HEK293 (cell line): ENCODE results near the gene PRF1.
A peak's percentile ranks its signal among the peaks of the same experiment; 100 is the strongest.

Source experiments
- CTCF ChIA-PET: fragments of 350-600 bp; formaldehyde crosslinking; extraction: SDS; loops from one replicate; lab custom pipeline; 2021; ENCODE audit warnings: antibody characterized with exemption; lab: Yijun Ruan, JAX
- POLR2A ChIA-PET: fragments of 300-600 bp; formaldehyde crosslinking; extraction: SDS; loops from one replicate; lab custom pipeline; 2020; ENCODE audit warnings: antibody characterized with exemption, inconsistent platforms; lab: Yijun Ruan, JAX
- H3K27ac ChIP-seq: fragments of 200-500 bp; sonication (Bioruptor generic); 2 replicates; pipeline ENCODE4 v1.5.1; 2014; ENCODE audit warnings: low read depth, low read length, control low read depth, inconsistent platforms; ENCODE audit errors: extremely low read depth
- H3K36me3 ChIP-seq, 2 experiments: fragments of 200-500 bp in 1 of 2; sonication (Bioruptor generic) in 1 of 2; 1 replicate in 1 of 2; 2 replicates in 1 of 2; pipeline ENCODE4 v1.5.1; 2014 to 2017; ENCODE audit warnings: inconsistent platforms in 2 of 2, low read length in 2 of 2; ENCODE audit not compliant: control insufficient read depth in 2 of 2, insufficient read depth in 1 of 2
- H3K4me1 ChIP-seq: fragments of 200-500 bp; sonication (Bioruptor generic); 2 replicates; pipeline ENCODE4 v1.5.1; 2014; ENCODE audit warnings: mild to moderate bottlenecking, low read length, inconsistent platforms; ENCODE audit not compliant: control insufficient read depth, insufficient read depth
- H3K4me3 ChIP-seq: 2 replicates; pipeline ENCODE4 v1.5.1; 2011; ENCODE audit warnings: low read depth, mild to moderate bottlenecking, control low read depth, low read length, moderate library complexity
- H3K9me3 ChIP-seq: fragments of 200-500 bp; sonication (Bioruptor generic); 2 replicates; pipeline ENCODE4 v1.5.1; 2014; ENCODE audit warnings: low read depth, low read length, inconsistent platforms; ENCODE audit not compliant: control insufficient read depth, insufficient read depth
- HIC1 ChIP-seq: fragments of 450-650 bp; formaldehyde crosslinking; IDR thresholded peaks from 2 replicates; pipeline ENCODE4 v1.5.1; 2016; ENCODE audit warnings: missing biosample characterization, missing genetic modification characterization
- HOXD13 ChIP-seq: sonication (generic); formaldehyde crosslinking; IDR thresholded peaks from 2 replicates; pipeline ENCODE4 v1.8.0; 2022; ENCODE audit warnings: missing genetic modification reagents, borderline replicate concordance
- IKZF3 ChIP-seq: fragments of 450-650 bp; IDR thresholded peaks from 2 replicates; pipeline ENCODE4 v1.5.0; 2018; ENCODE audit warnings: missing biosample characterization, mild to moderate bottlenecking, missing genetic modification characterization, moderate library complexity
- KLF10 ChIP-seq: fragments of 450-650 bp; IDR thresholded peaks from 2 replicates; pipeline ENCODE4 v1.5.1; 2018; ENCODE audit warnings: missing biosample characterization, mild to moderate bottlenecking, missing genetic modification characterization
- KLF9 ChIP-seq: fragments of 450-650 bp; formaldehyde crosslinking; IDR thresholded peaks from 2 replicates; pipeline ENCODE4 v1.5.1; 2016; ENCODE audit warnings: missing biosample characterization, missing genetic modification characterization, low read depth
- MEIS1 ChIP-seq: sonication (generic); formaldehyde crosslinking; IDR thresholded peaks from 2 replicates; pipeline ENCODE4 v1.8.1; 2022; ENCODE audit warnings: missing genetic modification reagents, mild to moderate bottlenecking, borderline replicate concordance
- MZF1 ChIP-seq: fragments of 450-650 bp; formaldehyde crosslinking; IDR thresholded peaks from 2 replicates; pipeline ENCODE4 v1.5.1; 2017; ENCODE audit warnings: missing biosample characterization, missing genetic modification characterization, borderline replicate concordance
- SP7 ChIP-seq: fragments of 450-650 bp; formaldehyde crosslinking; IDR thresholded peaks from 2 replicates; pipeline ENCODE4 v1.5.1; 2016; ENCODE audit warnings: missing biosample characterization, missing genetic modification characterization
- TCF7L2 ChIP-seq: IDR thresholded peaks from 2 replicates; pipeline ENCODE4 v1.6.1; 2011; ENCODE audit warnings: low read depth, mild to moderate bottlenecking, inconsistent platforms, low read length, moderate library complexity, borderline replicate concordance
- ZBTB17 ChIP-seq: fragments of 450-650 bp; formaldehyde crosslinking; IDR thresholded peaks from 2 replicates; pipeline ENCODE4 v1.5.1; 2016; ENCODE audit warnings: missing biosample characterization, missing genetic modification characterization
- ZFP37 ChIP-seq: fragments of 450-650 bp; formaldehyde crosslinking; IDR thresholded peaks from 2 replicates; pipeline ENCODE4 v1.5.1; 2016; ENCODE audit warnings: missing biosample characterization, missing genetic modification characterization
- ZNF211 ChIP-seq: fragments of 450-650 bp; formaldehyde crosslinking; IDR thresholded peaks from 2 replicates; pipeline ENCODE4 v1.5.1; 2016; ENCODE audit warnings: low read depth, missing biosample characterization, missing genetic modification characterization
- ZNF214 ChIP-seq: fragments of 450-650 bp; formaldehyde crosslinking; IDR thresholded peaks from 2 replicates; pipeline ENCODE4 v1.5.1; 2017; ENCODE audit warnings: missing biosample characterization, mild to moderate bottlenecking, missing genetic modification characterization, borderline replicate concordance
- ZNF24 ChIP-seq: fragments of 450-650 bp; formaldehyde crosslinking; IDR thresholded peaks from 2 replicates; pipeline ENCODE4 v1.5.1; 2016; ENCODE audit warnings: missing biosample characterization, missing genetic modification characterization
- ZNF354C ChIP-seq: fragments of 450-650 bp; formaldehyde crosslinking; IDR thresholded peaks from 2 replicates; pipeline ENCODE4 v1.5.1; 2016; ENCODE audit warnings: missing biosample characterization, missing genetic modification characterization, low read depth, borderline replicate concordance
- ZNF426 ChIP-seq: fragments of 450-650 bp; formaldehyde crosslinking; IDR thresholded peaks from 2 replicates; pipeline ENCODE4 v1.5.1; 2017; ENCODE audit warnings: missing biosample characterization, missing genetic modification characterization, mild to moderate bottlenecking, inconsistent platforms, moderate library complexity
- ZNF501 ChIP-seq: fragments of 450-650 bp; formaldehyde crosslinking; IDR thresholded peaks from 2 replicates; pipeline ENCODE4 v1.5.1; 2016; ENCODE audit warnings: missing biosample characterization, missing genetic modification characterization
- ZNF513 ChIP-seq: fragments of 450-650 bp; IDR thresholded peaks from 2 replicates; pipeline ENCODE4 v1.5.1; 2018; ENCODE audit warnings: missing biosample characterization, missing genetic modification characterization
- ZNF529 ChIP-seq: fragments of 450-650 bp; formaldehyde crosslinking; IDR thresholded peaks from 2 replicates; pipeline ENCODE4 v1.5.1; 2017; ENCODE audit warnings: missing genetic modification characterization, missing biosample characterization; ENCODE audit not compliant: insufficient replicate concordance
- ZNF621 ChIP-seq: fragments of 450-650 bp; formaldehyde crosslinking; IDR thresholded peaks from 2 replicates; pipeline ENCODE4 v1.5.1; 2017; ENCODE audit warnings: missing biosample characterization, missing genetic modification characterization
- ZNF654 ChIP-seq: fragments of 450-650 bp; formaldehyde crosslinking; IDR thresholded peaks from 2 replicates; pipeline ENCODE4 v1.5.1; 2016; ENCODE audit warnings: low read depth, missing biosample characterization, missing genetic modification characterization
- ZNF707 ChIP-seq: fragments of 450-650 bp; formaldehyde crosslinking; IDR thresholded peaks from 2 replicates; pipeline ENCODE4 v1.5.1; 2016; ENCODE audit warnings: missing biosample characterization, missing genetic modification characterization
- TF ChIP-seq, protein P1 (sequence below): fragments of 450-650 bp; formaldehyde crosslinking; IDR thresholded peaks from 2 replicates; pipeline ENCODE4 v1.5.1; 2016; ENCODE audit warnings: missing biosample characterization, missing genetic modification characterization, low read depth
- TF ChIP-seq, protein P2 (sequence below): fragments of 450-650 bp; formaldehyde crosslinking; IDR thresholded peaks from 2 replicates; pipeline ENCODE4 v1.5.1; 2016; ENCODE audit warnings: missing biosample characterization, missing genetic modification characterization
- TF ChIP-seq, protein P3 (sequence below): fragments of 450-650 bp; formaldehyde crosslinking; IDR thresholded peaks from 2 replicates; pipeline ENCODE4 v1.5.1; 2017; ENCODE audit warnings: missing biosample characterization, missing genetic modification characterization
- TF ChIP-seq, protein P4 (sequence below): fragments of 450-650 bp; formaldehyde crosslinking; IDR thresholded peaks from 2 replicates; pipeline ENCODE4 v1.5.1; 2017; ENCODE audit warnings: missing biosample characterization, missing genetic modification characterization

Gene PRF1

DNA sequence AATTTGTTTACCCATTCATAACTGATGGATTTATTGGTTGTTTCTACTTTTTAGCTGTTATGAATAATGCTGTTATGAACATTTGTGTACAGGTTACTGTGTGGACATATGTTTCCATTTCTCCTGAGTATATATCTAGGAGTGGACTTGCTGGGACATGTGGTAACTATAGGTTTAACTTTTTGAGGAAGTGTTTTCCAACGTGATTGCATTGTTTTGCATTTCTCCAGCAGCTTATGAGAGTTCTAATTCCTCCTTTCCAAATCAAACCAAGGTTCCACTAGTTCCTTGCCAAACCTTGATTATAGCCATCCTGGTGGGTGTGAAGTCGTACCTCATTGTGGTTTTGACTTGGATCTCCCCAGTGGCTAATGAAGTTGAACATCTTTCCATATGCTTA, 2.6 kb upstream of the PRF1 start (continued):
- TF ChIP-seq HIC1 (tag by site-specific recombination) = no peak
- no peak for TF ChIP-seq ZNF354C (tag by site-specific recombination)
- TF ChIP-seq ZBTB17 = no peak
- TF ChIP-seq ZNF211 = no peak
- TF ChIP-seq, protein P1, sequence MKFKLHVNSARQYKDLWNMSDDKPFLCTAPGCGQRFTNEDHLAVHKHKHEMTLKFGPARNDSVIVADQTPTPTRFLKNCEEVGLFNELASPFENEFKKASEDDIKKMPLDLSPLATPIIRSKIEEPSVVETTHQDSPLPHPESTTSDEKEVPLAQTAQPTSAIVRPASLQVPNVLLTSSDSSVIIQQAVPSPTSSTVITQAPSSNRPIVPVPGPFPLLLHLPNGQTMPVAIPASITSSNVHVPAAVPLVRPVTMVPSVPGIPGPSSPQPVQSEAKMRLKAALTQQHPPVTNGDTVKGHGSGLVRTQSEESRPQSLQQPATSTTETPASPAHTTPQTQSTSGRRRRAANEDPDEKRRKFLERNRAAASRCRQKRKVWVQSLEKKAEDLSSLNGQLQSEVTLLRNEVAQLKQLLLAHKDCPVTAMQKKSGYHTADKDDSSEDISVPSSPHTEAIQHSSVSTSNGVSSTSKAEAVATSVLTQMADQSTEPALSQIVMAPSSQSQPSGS (tag by site-specific recombination) = no peak
- no peak for TF ChIP-seq ZNF214
- no peak for TF ChIP-seq HOXD13 (CRISPR knock-in tag)
- TF ChIP-seq, protein P2, sequence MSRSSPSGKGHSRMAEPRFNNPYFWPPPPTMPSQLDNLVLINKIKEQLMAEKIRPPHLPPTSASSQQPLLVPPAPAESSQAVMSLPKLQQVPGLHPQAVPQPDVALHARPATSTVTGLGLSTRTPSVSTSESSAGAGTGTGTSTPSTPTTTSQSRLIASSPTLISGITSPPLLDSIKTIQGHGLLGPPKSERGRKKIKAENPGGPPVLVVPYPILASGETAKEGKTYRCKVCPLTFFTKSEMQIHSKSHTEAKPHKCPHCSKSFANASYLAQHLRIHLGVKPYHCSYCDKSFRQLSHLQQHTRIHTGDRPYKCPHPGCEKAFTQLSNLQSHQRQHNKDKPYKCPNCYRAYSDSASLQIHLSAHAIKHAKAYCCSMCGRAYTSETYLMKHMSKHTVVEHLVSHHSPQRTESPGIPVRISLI (tag by site-specific recombination) = no peak
- TF ChIP-seq ZNF24 (tag by site-specific recombination) = no peak
- TF ChIP-seq, all 188 proteins: peak for 0

- TF ChIP-seq MEIS1 = no peak
- TF ChIP-seq, protein P3, sequence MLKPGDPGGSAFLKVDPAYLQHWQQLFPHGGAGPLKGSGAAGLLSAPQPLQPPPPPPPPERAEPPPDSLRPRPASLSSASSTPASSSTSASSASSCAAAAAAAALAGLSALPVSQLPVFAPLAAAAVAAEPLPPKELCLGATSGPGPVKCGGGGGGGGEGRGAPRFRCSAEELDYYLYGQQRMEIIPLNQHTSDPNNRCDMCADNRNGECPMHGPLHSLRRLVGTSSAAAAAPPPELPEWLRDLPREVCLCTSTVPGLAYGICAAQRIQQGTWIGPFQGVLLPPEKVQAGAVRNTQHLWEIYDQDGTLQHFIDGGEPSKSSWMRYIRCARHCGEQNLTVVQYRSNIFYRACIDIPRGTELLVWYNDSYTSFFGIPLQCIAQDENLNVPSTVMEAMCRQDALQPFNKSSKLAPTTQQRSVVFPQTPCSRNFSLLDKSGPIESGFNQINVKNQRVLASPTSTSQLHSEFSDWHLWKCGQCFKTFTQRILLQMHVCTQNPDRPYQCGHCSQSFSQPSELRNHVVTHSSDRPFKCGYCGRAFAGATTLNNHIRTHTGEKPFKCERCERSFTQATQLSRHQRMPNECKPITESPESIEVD (tag by site-specific recombination) = 0 out of 2 replicates have a peak, but pooled peaks have one; percentile 16
- no peaks in the 10 kb centered on the region for H3K9me3 ChIP-seq
- no peaks in the 10 kb centered on the region for H3K36me3 ChIP-seq
- no peaks in the 10 kb centered on the region for H3K4me1 ChIP-seq
- no peak overlapping the region for H3K4me3 ChIP-seq
- no peak overlapping the region for H3K27ac ChIP-seq
- CTCF ChIA-PET = no interaction called here
- POLR2A ChIA-PET = interaction anchor here (0.6 kb wide), 1 partner anchor 13 kb away, joined by 4 read pairs; no protein-coding TSS in a partner anchor
These were observed 1.6 kb upstream of the PRF1 start for GRCh38 chr10:70604106-70604505.

- no peak overlapping the region for H3K4me3 ChIP-seq
- CTCF ChIA-PET = no interaction called here
- H3K4me1 ChIP-seq = no peaks in the 10 kb centered on the region
- TF ChIP-seq ZNF707 (tag by site-specific recombination) (no peak), KLF9 (tag by site-specific recombination) (no peak), TCF7L2 (no peak), ZFP37 (tag by site-specific recombination) (no peak), ZNF513 (no peak), ZNF529 (tag by site-specific recombination) (no peak), ZBTB17 (no peak), ZNF621 (tag by site-specific recombination) (no peak), MZF1 (no peak), ZNF501 (tag by site-specific recombination) (no peak), SP7 (tag by site-specific recombination) (no peak), ZNF426 (tag by site-specific recombination) (no peak), KLF10 (tag by site-specific recombination) (no peak), IKZF3 (no peak), ZNF654 (tag by site-specific recombination) (no peak)
- TF ChIP-seq, protein P4, sequence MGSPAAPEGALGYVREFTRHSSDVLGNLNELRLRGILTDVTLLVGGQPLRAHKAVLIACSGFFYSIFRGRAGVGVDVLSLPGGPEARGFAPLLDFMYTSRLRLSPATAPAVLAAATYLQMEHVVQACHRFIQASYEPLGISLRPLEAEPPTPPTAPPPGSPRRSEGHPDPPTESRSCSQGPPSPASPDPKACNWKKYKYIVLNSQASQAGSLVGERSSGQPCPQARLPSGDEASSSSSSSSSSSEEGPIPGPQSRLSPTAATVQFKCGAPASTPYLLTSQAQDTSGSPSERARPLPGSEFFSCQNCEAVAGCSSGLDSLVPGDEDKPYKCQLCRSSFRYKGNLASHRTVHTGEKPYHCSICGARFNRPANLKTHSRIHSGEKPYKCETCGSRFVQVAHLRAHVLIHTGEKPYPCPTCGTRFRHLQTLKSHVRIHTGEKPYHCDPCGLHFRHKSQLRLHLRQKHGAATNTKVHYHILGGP (tag by site-specific recombination) = no peak
These were observed 884 bp upstream of the PRF1 start for GRCh38 chr10:70603449-70603801.

More at GRCh38 chr10:70603449-70603801, 884 bp upstream of the PRF1 start:
- Histone ChIP-seq H3K9me3 (no peaks in the 10 kb centered on the region), H3K36me3 (no peaks in the 10 kb centered on the region), H3K27ac (no peak overlapping the region)
- POLR2A ChIA-PET = no interaction called here
